ENCODE results near the gene C7orf25.

C7orf25 gene

GRCh38 chr7:42911454-42912447, at the start of gene C7orf25:
Gene C7orf25, minus strand, starts transcription at chr7:42912070. Its CDS starts 1,170 bp downstream, at chr7:42910900.
- peak; percentile 95 to 96 for DNase-seq

- DNase-seq, result no peak
Measured at GRCh38 chr7:42961170-42961569, 49.3 kb upstream of the C7orf25 start.

GRCh38 chr7:42960762-42961161, 48.9 kb upstream of the C7orf25 start:
- no peak for DNase-seq

GRCh38 chr7:42959549-42959948, 47.7 kb upstream of the C7orf25 start:
- DNase-seq, result no peak

GRCh38 chr7:42956062-42956461, 44.2 kb upstream of the C7orf25 start:
- DNase-seq, result no peak

GRCh38 chr7:42953994-42954393, 42.1 kb upstream of the C7orf25 start:
- DNase-seq, result no peak

GRCh38 chr7:42952328-42952727, 40.5 kb upstream of the C7orf25 start:
- no peak for DNase-seq

GRCh38 chr7:42950417-42950816, 38.5 kb upstream of the C7orf25 start:
- no peak for DNase-seq

GRCh38 chr7:42947521-42947920, 35.7 kb upstream of the C7orf25 start:
- no peak for DNase-seq

GRCh38 chr7:42946627-42946950, 34.7 kb upstream of the C7orf25 start:
- no peak for DNase-seq

- no peak for DNase-seq
Measured at GRCh38 chr7:42945821-42946626, 34.2 kb upstream of the C7orf25 start.

- peak; percentile 82 to 83 for DNase-seq
Measured at GRCh38 chr7:42940985-42941847, 29.3 kb upstream of the C7orf25 start.

- no peak for DNase-seq
Measured at GRCh38 chr7:42939457-42940240, 27.8 kb upstream of the C7orf25 start.

- no peak for DNase-seq
Measured at GRCh38 chr7:42935861-42936260, 24.0 kb upstream of the C7orf25 start.

- DNase-seq, result no peak
Measured at GRCh38 chr7:42934291-42934690, 22.4 kb upstream of the C7orf25 start.

- DNase-seq, result no peak
Measured at GRCh38 chr7:42932811-42933591, 21.1 kb upstream of the C7orf25 start.

GRCh38 chr7:42931834-42932651, 20.2 kb upstream of the C7orf25 start, which contains the start of the genes MRPL32 and PSMA2:
Gene MRPL32, plus strand, starts transcription at chr7:42932376. Its CDS starts 11 bp downstream, at chr7:42932387.
Gene PSMA2, minus strand, starts transcription at chr7:42932174. Its CDS starts 16 bp downstream, at chr7:42932158.
- DNase-seq, result peak; percentile 93 to 95

GRCh38 chr7:42931447-42931833, 19.6 kb upstream of the C7orf25 start:
- no peak for DNase-seq

- DNase-seq, result no peak
Measured at GRCh38 chr7:42930889-42931288, 19.0 kb upstream of the C7orf25 start.

GRCh38 chr7:42929449-42929848, 17.6 kb upstream of the C7orf25 start:
- no peak for DNase-seq

Data from stimulated activated CD4-positive, alpha-beta T cell treated with anti-CD3 and anti-CD28 coated beads, Interleukin-2, amount 100 ng/mL, for 24 hours (primary cell).